Inflammatory macrophage treated with lipopolysaccharide for 4 hours (primary cell): ENCODE data around the gene NDUFC1.

ENCODE experiments used
- DNase-seq: peaks from one replicate; pipeline ENCODE4 v3.0.0-alpha.2; 2020

Gene NDUFC1

DNA sequence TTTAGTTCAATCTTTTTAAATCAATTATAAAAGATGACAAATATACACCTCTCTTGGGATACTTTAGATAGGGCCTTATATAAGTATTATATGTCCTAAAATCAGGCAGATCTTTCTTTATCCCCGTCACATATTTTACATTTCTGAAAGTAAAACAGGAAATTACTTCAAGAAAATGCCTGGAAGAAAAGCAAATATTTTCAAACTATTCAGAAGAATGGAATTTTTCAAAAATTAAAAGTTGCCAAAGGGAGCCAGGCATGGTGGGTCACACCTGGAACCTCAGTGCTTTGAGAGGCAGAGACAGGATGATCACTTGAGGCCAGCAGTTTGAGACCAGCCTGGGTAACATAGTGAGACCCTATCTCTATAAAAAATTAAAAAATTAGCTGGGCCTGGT is 56.7 kb downstream of the NDUFC1 start:
- DNase-seq = no peak

DNA sequence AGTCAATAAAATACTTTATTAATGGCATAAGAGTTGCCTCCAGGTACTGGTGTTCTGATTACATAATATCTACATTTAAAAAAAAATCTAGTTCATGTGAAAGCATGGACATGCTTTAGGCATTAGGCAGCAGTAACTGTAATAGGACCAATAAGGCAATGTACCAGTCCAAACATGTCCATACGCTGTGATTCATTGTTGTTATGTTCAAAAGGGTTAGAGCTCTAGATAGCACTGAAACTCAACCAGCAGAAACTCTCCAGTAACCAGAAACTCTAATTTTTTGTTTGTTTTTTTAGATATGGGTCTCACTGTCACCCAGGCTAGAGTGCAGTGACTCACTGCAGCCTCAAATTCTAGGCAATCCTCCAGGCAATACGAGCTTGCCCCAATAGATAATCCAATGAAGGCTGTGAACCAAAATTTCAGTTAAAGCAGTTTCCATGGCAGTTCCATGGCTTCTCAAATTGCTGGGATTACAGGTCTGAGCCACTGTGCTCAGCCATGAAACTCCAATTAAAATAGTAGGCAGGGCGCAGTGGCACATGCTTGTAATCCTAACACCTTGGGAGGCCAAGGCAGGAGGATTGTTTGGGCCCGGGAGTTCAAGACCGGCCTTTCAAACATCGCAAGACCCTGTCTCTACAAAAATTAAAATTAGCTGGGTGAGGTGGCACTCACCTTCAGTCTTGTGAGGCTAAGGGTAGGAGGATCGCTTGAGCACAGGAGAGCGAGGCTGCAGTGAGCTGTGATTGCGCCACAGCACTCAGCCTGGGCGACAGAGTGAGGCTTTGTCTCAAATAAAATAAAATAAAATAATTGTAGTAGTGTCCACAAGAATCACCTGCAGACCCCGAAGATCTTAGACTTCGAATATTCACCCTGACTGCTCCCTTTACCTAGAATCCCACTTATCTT is 58.6 kb downstream of the NDUFC1 start:
- no peak for DNase-seq

DNA sequence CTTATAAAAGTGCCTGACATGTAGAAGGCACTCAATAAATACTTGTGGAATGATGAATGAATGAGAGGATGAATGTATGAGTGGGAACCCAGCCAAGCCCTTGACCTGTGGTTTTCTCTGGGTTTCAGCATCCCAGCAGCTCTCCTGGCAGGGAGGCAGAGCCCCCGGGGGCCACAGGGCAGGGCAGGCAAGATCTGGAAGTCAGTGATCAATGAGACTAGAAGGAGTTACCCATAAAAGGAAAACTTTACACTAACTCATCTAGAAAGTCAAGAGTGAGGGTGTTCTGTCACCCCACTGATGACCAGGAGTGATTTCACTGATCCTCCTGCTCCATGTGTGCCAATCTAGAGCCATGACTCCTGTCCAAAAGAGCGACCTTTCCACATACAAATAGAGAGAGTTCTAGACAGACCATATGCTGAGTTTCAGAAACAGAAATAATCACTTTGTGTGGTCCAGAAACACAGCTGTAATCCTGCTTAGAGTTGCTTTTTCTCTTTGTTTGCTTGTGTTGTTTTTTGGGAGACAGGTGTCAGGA is 59.7 kb downstream of the NDUFC1 start:
- DNase-seq = no peak

DNA sequence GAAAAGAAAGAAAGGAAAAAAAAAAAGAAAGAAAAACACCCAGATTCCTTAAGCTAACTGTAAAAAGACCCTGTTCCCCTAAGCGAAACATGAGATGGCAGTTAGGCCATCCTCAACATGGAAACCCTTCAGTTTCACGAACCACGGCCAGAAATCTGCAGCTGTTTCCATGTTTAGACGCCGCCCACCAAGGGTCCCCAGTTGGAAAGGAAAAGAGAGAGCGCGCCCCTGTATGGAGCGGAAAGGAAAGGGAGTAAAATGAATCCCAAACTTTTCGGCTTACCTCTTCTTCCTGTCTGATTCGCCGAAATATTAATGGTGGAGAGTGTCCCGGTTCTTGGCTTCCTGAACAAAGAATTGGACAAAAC is 60.5 kb downstream of the NDUFC1 start:
- no peak for DNase-seq

- DNase-seq = no peak
These were observed 61.0 kb downstream of the NDUFC1 start for GRCh38 chr4:139241086-139241783.
